ENCODE measurements around the gene ABHD12.

DNA sequence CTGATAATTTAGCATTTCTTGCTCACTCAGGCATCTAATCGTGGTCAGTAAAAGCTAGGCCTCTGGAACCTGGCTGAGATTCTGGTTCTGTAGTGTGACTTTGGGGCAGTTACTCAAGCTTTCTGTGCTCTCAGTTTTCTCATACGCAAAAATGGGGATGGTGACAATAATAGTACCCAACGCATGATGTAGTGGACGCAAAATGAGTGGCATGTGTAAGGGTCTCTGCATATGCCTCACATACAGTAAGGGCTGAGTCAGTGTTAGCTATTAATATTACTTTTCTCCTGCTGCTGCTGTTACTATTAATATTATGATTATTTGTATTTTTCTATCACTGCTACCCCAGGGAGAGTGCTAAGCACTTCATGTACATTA, 17.5 kb upstream of the ABHD12 start:
- TF ChIP-seq POLR2A (IDR thresholded peaks at IDR 0.05): no peak
- TF ChIP-seq, protein P1, sequence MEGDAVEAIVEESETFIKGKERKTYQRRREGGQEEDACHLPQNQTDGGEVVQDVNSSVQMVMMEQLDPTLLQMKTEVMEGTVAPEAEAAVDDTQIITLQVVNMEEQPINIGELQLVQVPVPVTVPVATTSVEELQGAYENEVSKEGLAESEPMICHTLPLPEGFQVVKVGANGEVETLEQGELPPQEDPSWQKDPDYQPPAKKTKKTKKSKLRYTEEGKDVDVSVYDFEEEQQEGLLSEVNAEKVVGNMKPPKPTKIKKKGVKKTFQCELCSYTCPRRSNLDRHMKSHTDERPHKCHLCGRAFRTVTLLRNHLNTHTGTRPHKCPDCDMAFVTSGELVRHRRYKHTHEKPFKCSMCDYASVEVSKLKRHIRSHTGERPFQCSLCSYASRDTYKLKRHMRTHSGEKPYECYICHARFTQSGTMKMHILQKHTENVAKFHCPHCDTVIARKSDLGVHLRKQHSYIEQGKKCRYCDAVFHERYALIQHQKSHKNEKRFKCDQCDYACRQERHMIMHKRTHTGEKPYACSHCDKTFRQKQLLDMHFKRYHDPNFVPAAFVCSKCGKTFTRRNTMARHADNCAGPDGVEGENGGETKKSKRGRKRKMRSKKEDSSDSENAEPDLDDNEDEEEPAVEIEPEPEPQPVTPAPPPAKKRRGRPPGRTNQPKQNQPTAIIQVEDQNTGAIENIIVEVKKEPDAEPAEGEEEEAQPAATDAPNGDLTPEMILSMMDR (IDR thresholded peaks at IDR 0.05 in 4 of 5, conservative IDR thresholded peaks at IDR 0.05 in 1 of 5): no peak
